Right atrium auricular region (tissue), 2 donors: ENCODE data around the gene ARL8A. TPM values are rescaled to one million over a fixed set of nuclear protein-coding genes. Genes with fewer than 3 reads are reported as not detected.
"Not testable (repeated sequence)": the region's sequence is repeated elsewhere in the genome, so short reads cannot be mapped to it uniquely, and the experiment has no call there.

ENCODE experiments used
- DNase-seq: peaks from one replicate; pipeline ENCODE4 v3.0.0-alpha.2; 2019; ENCODE audit warnings: low spot score
- H3K27ac ChIP-seq, 2 donors: fragments of 200-600 bp; sonication (generic); 1 replicate in 1 of 2; 2 replicates in 1 of 2; pipeline ENCODE4 v1.5.1; 2016 to 2019
- H3K27me3 ChIP-seq, 2 donors: fragments of 200-600 bp; sonication (generic); one replicate each; pipeline versions ENCODE4 v1.5.1 to v1.6.0; 2017 to 2019
- H3K36me3 ChIP-seq: fragments of 200-600 bp; sonication (generic); one replicate; pipeline ENCODE4 v1.5.1; 2016
- H3K4me1 ChIP-seq, 2 donors: fragments of 200-600 bp; sonication (generic); one replicate each; pipeline versions ENCODE4 v1.5.1 to v1.6.0; 2017 to 2019
- H3K4me3 ChIP-seq, 2 donors: fragments of 200-600 bp; sonication (generic); 1 replicate in 1 of 2; 2 replicates in 1 of 2; pipeline ENCODE4 v1.5.1; 2017 to 2019; ENCODE audit warnings: mild to moderate bottlenecking in 1 of 2, moderate library complexity in 1 of 2
- H3K9me3 ChIP-seq, 2 donors: fragments of 200-600 bp; sonication (generic); one replicate each; pipeline ENCODE4 v1.5.1; 2019
- CTCF ChIP-seq, 2 donors: fragments of 200-600 bp; sonication (generic); IDR thresholded peaks; one replicate each; pipeline ENCODE4 v1.5.1; 2019; ENCODE audit warnings: antibody characterized with exemption in 2 of 2
- total RNA-seq, 2 donors: library from RNA; depleted of rRNA; stranded (reverse); fragments of >200 nt; gene quantifications; one replicate each; pipeline ENCODE4 v1.1.0, GENCODE V29; 2016

Gene ARL8A
- total RNA-seq, 2 donors from 2014 or later = 30.8 to 41.6 TPM

- H3K9me3 ChIP-seq = no peaks in the 10 kb centered on the region
- H3K36me3 ChIP-seq = no peaks in the 10 kb centered on the region
- no peak overlapping the region for H3K27ac ChIP-seq
- peak; percentile 73 for DNase-seq
- TF ChIP-seq CTCF (IDR thresholded peaks at IDR 0.05) = peak; percentile 72 to 85
- no peaks in the 10 kb centered on the region for H3K27me3 ChIP-seq
- H3K4me1 ChIP-seq = peaks cover 0 to 5% of the 10 kb centered on the region in 2 donors
- H3K4me3 ChIP-seq = no peak overlapping the region
Observed at GRCh38 chr1:202184750-202185460, 40.4 kb upstream of the ARL8A start.

GRCh38 chr1:202182040-202182877, 37.7 kb upstream of the ARL8A start:
- Histone ChIP-seq H3K9me3 (no peaks in the 10 kb centered on the region), H3K4me1 (peaks cover 0 to 5% of the 10 kb centered on the region in 2 donors), H3K36me3 (no peaks in the 10 kb centered on the region), H3K27me3 (no peaks in the 10 kb centered on the region), H3K27ac (no peak overlapping the region), H3K4me3 (no peak overlapping the region)
- no peak for DNase-seq
- TF ChIP-seq CTCF (IDR thresholded peaks at IDR 0.05) = no peak

- H3K36me3 ChIP-seq = no peaks in the 10 kb centered on the region
- no peaks in the 10 kb centered on the region for H3K27me3 ChIP-seq
Observed at GRCh38 chr1:202181586-202181985, 37.0 kb upstream of the ARL8A start.

GRCh38 chr1:202180751-202181139, 36.2 kb upstream of the ARL8A start:
- H3K4me1 ChIP-seq, DNase-seq, H3K9me3 ChIP-seq, H3K4me3 ChIP-seq, H3K36me3 ChIP-seq, H3K27me3 ChIP-seq, H3K27ac ChIP-seq: not testable (repeated sequence)

More at GRCh38 chr1:202181586-202181985, 37.0 kb upstream of the ARL8A start:
- TF ChIP-seq CTCF (IDR thresholded peaks at IDR 0.05) = no peak
- H3K9me3 ChIP-seq = no peaks in the 10 kb centered on the region
- peaks cover 0 to 5% of the 10 kb centered on the region in 2 donors for H3K4me1 ChIP-seq
- H3K4me3 ChIP-seq = no peak overlapping the region
- no peak overlapping the region for H3K27ac ChIP-seq
- DNase-seq = no peak

GRCh38 chr1:202179828-202180750, 35.6 kb upstream of the ARL8A start:
- H3K9me3 ChIP-seq = no peaks in the 10 kb centered on the region
- no peak overlapping the region for H3K27ac ChIP-seq
- no peak for TF ChIP-seq CTCF (IDR thresholded peaks at IDR 0.05)
- peaks cover 0 to 3% of the 10 kb centered on the region in 2 donors for H3K4me1 ChIP-seq
- no peak overlapping the region for H3K4me3 ChIP-seq
- no peak for DNase-seq
- H3K27me3 ChIP-seq = no peaks in the 10 kb centered on the region
- no peaks in the 10 kb centered on the region for H3K36me3 ChIP-seq
